ENCODE data around the gene ATP9A.
"Not testable (repeated sequence)": the region's sequence is repeated elsewhere in the genome, so short reads cannot be mapped to it uniquely, and the experiment has no call there.

The ATP9A gene

GRCh38 chr20:51756653-51757052 lies 11.5 kb downstream of the ATP9A start:
- DNase-seq (ENCODE audit: low read depth, low spot score), result no peak

- not testable (repeated sequence) for DNase-seq (ENCODE audit: low read depth, low spot score)
Observed at GRCh38 chr20:51753220-51753619, 15.0 kb downstream of the ATP9A start.

- DNase-seq (ENCODE audit: low read depth, low spot score), result no peak
Observed at GRCh38 chr20:51752343-51752951, 15.7 kb downstream of the ATP9A start.

- DNase-seq (ENCODE audit: low read depth, low spot score), result no peak
Observed at GRCh38 chr20:51750770-51751388, 17.3 kb downstream of the ATP9A start.

GRCh38 chr20:51750037-51750769 lies 18.0 kb downstream of the ATP9A start:
- DNase-seq (ENCODE audit: low read depth, low spot score), result no peak

- DNase-seq (ENCODE audit: low read depth, low spot score), result no peak
Observed at GRCh38 chr20:51749674-51750036, 18.5 kb downstream of the ATP9A start.

GRCh38 chr20:51747182-51747911 lies 20.8 kb downstream of the ATP9A start:
- no peak for DNase-seq (ENCODE audit: low read depth, low spot score)

- no peak for DNase-seq (ENCODE audit: low read depth, low spot score)
Observed at GRCh38 chr20:51745804-51746203, 22.4 kb downstream of the ATP9A start.

GRCh38 chr20:51740838-51741237 lies 27.4 kb downstream of the ATP9A start:
- DNase-seq (ENCODE audit: low read depth, low spot score), result no peak

- DNase-seq (ENCODE audit: low read depth, low spot score), result not testable (repeated sequence)
Observed at GRCh38 chr20:51740308-51740707, 27.9 kb downstream of the ATP9A start.

- no peak for DNase-seq (ENCODE audit: low read depth, low spot score)
Observed at GRCh38 chr20:51739722-51740249, 28.4 kb downstream of the ATP9A start.

GRCh38 chr20:51738877-51739447 lies 29.2 kb downstream of the ATP9A start:
- DNase-seq (ENCODE audit: low read depth, low spot score), result no peak

GRCh38 chr20:51738261-51738660 lies 29.9 kb downstream of the ATP9A start:
- DNase-seq (ENCODE audit: low read depth, low spot score), result not testable (repeated sequence)

- DNase-seq (ENCODE audit: low read depth, low spot score), result no peak
Observed at GRCh38 chr20:51736947-51737346, 31.2 kb downstream of the ATP9A start.

GRCh38 chr20:51735728-51736600 lies 32.2 kb downstream of the ATP9A start:
- DNase-seq (ENCODE audit: low read depth, low spot score), result no peak

- no peak for DNase-seq (ENCODE audit: low read depth, low spot score)
Observed at GRCh38 chr20:51734876-51735720, 33.1 kb downstream of the ATP9A start.

GRCh38 chr20:51733070-51733469 lies 35.1 kb downstream of the ATP9A start:
- DNase-seq (ENCODE audit: low read depth, low spot score), result no peak

GRCh38 chr20:51732096-51732791 lies 35.9 kb downstream of the ATP9A start:
- no peak for DNase-seq (ENCODE audit: low read depth, low spot score)

GRCh38 chr20:51731731-51732095 lies 36.5 kb downstream of the ATP9A start:
- no peak for DNase-seq (ENCODE audit: low read depth, low spot score)

Measured in smooth muscle cell of the brain vasculature (primary cell).